H1 (cell line): Measurements from ENCODE around the gene TMEM222. TPM values are rescaled to one million over a fixed set of nuclear protein-coding genes. Genes with fewer than 3 reads are reported as not detected.
A peak's percentile ranks its signal among the peaks of the same experiment; 100 is the strongest.

ENCODE experiments used
- BACH1 ChIP-seq: IDR thresholded peaks from 2 replicates; pipeline ENCODE4 v1.6.1; 2012; ENCODE audit warnings: low read length, improper control_type of control experiment
- RAD21 ChIP-seq, 2 experiments: IDR thresholded peaks in 1 of 2; conservative IDR thresholded peaks in 1 of 2; 2 replicates each; pipeline ENCODE4 v1.6.1; 2011; ENCODE audit warnings: low read depth in 2 of 2, low read length in 2 of 2, improper control_type of control experiment in 1 of 2, inconsistent platforms in 1 of 2, mild to moderate bottlenecking in 1 of 2, moderate library complexity in 1 of 2
- SIN3A ChIP-seq, 2 experiments: IDR thresholded peaks in 1 of 2; conservative IDR thresholded peaks in 1 of 2; 2 replicates each; pipeline ENCODE4 v1.6.1; 2011 to 2012; ENCODE audit warnings: low read length in 2 of 2, improper control_type of control experiment in 1 of 2, low read depth in 1 of 2, mild to moderate bottlenecking in 1 of 2
- SUZ12 ChIP-seq: fragments of 200-600 bp; sonication (generic); IDR thresholded peaks from 2 replicates; pipeline ENCODE4 v1.6.1; 2012; ENCODE audit warnings: mild to moderate bottlenecking, inconsistent platforms, low read length, moderate library complexity, mixed read lengths
- polyA plus RNA-seq, 7 experiments: library from polyadenylated mRNA; depleted of rRNA in 3 of 7; stranded (reverse) in 5 of 7; unstranded in 2 of 7; fragments of >200 nt in 5 of 7; fragments of 200-250 nt in 2 of 7; gene quantifications; 1 replicate in 5 of 7; 2 replicates in 1 of 7; 4 replicates in 1 of 7; pipeline versions ENCODE4 v1.2.1 to v1.2.3, GENCODE V29; 2011 to 2013; ENCODE audit warnings: missing spikeins in 2 of 7, mixed read lengths in 2 of 7
- total RNA-seq: library from RNA; stranded (reverse); fragmentation: NEBNext Ultra II Directional; extraction: Animal tissue kit (Norgen Biotek cat#: 25700); gene quantifications from 2 replicates; pipeline ENCODE4 v1.2.1, GENCODE V29; 2021
- TF ChIP-seq, protein P1 (sequence below), 3 experiments: IDR thresholded peaks; 1 replicate in 2 of 3; 2 replicates in 1 of 3; pipeline versions ENCODE4 v1.5.1 to v1.6.1; 2011; ENCODE audit warnings: low read length in 3 of 3, mild to moderate bottlenecking in 3 of 3, inconsistent platforms in 2 of 3, low read depth in 1 of 3, moderate library complexity in 1 of 3; ENCODE audit not compliant: insufficient read depth in 1 of 3; ENCODE audit errors: control extremely low read depth in 1 of 3

Gene TMEM222
- total and polyA plus RNA-seq, 2 of the 8 experiments (the other 6 are each of a cell fraction or from before 2014, with no cell fraction given): 27.0 to 51.8 TPM

DNA sequence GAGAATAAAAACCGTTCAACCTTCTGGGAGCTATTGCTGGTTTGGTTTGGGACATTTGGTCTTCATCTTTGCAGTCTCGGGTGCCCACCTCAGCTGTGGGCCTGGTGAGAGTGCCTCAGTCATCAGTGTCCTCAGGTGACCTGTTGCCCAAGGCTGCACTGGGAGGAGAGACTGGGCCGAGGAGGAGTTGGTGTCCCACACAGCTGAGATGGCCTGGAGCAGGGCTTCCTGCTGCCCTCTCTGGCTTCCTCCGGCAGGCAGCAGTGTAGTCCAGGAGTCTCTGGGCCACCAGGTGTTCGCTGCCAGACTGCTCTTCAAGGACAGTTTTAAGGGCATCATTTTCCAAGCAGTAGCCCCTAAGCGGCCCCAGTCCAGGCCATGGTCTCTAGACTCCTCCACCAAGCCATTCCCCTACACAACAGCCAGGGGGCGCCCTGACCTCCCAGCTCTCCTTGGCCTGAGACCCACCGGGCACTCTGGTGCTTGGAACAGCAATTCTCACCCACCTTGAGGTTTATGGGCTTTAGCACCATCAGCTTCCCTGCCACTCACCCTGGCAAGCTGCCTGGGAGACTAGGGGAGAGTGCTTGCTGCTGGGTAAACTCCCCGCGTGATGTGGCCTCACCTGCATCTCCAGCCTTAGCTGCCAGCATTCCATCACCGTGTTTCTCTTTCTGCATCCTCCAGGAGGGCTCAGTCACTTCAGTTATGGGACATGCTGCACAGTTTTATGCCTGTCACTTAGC, 10.7 kb downstream of the TMEM222 start (continued):
- TF ChIP-seq, protein P1, sequence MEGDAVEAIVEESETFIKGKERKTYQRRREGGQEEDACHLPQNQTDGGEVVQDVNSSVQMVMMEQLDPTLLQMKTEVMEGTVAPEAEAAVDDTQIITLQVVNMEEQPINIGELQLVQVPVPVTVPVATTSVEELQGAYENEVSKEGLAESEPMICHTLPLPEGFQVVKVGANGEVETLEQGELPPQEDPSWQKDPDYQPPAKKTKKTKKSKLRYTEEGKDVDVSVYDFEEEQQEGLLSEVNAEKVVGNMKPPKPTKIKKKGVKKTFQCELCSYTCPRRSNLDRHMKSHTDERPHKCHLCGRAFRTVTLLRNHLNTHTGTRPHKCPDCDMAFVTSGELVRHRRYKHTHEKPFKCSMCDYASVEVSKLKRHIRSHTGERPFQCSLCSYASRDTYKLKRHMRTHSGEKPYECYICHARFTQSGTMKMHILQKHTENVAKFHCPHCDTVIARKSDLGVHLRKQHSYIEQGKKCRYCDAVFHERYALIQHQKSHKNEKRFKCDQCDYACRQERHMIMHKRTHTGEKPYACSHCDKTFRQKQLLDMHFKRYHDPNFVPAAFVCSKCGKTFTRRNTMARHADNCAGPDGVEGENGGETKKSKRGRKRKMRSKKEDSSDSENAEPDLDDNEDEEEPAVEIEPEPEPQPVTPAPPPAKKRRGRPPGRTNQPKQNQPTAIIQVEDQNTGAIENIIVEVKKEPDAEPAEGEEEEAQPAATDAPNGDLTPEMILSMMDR (IDR thresholded peaks at IDR 0.05; ENCODE audit: control extremely low read depth in 1 of 3, insufficient read depth in 1 of 3, low read depth in 1 of 3, low read length in 3 of 3): peak; percentile 89 to 97 (median 95)
- TF ChIP-seq BACH1 (no peak), RAD21 (IDR thresholded peaks at IDR 0.05 in 1 of 2, conservative IDR thresholded peaks at IDR 0.05 in 1 of 2; ENCODE audit: low read depth in 2 of 2, low read length in 2 of 2) (peak; percentile 64 to 75), SUZ12 (no peak), SIN3A (conservative IDR thresholded peaks at IDR 0.05 in 1 of 2, IDR thresholded peaks at IDR 0.05 in 1 of 2; ENCODE audit: low read depth in 1 of 2, low read length in 2 of 2) (no peak)
